ENCODE results near the gene PTPN14. TPM values are rescaled to one million over a fixed set of nuclear protein-coding genes. Genes with fewer than 3 reads are reported as not detected.

Gene PTPN14
- total RNA-seq, 1 donor from 2014 or later: 43.7 TPM

- no peak for ATAC-seq
Measured at GRCh38 chr1:214461305-214461704, 90.1 kb downstream of the PTPN14 start.

GRCh38 chr1:214460304-214460916 lies 91.0 kb downstream of the PTPN14 start:
- Histone ChIP-seq H3K27me3 (no peaks in the 10 kb centered on the region), H3K9me3 (no peaks in the 10 kb centered on the region), H3K4me3 (no peak overlapping the region), H3K36me3 (no peaks in the 10 kb centered on the region), H3K27ac (no peak overlapping the region), H3K4me1 (no peaks in the 10 kb centered on the region)
- TF ChIP-seq, protein P1, sequence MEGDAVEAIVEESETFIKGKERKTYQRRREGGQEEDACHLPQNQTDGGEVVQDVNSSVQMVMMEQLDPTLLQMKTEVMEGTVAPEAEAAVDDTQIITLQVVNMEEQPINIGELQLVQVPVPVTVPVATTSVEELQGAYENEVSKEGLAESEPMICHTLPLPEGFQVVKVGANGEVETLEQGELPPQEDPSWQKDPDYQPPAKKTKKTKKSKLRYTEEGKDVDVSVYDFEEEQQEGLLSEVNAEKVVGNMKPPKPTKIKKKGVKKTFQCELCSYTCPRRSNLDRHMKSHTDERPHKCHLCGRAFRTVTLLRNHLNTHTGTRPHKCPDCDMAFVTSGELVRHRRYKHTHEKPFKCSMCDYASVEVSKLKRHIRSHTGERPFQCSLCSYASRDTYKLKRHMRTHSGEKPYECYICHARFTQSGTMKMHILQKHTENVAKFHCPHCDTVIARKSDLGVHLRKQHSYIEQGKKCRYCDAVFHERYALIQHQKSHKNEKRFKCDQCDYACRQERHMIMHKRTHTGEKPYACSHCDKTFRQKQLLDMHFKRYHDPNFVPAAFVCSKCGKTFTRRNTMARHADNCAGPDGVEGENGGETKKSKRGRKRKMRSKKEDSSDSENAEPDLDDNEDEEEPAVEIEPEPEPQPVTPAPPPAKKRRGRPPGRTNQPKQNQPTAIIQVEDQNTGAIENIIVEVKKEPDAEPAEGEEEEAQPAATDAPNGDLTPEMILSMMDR (IDR thresholded peaks at IDR 0.05): no peak
- DNase-seq (no peak), ATAC-seq (no peak)
- intact Hi-C loops (cut with DNase I): no loop called here

More at GRCh38 chr1:214461305-214461704, 90.1 kb downstream of the PTPN14 start:
- DNase-seq: no peak
- Histone ChIP-seq H3K4me1 (no peaks in the 10 kb centered on the region), H3K9me3 (no peaks in the 10 kb centered on the region), H3K27ac (no peak overlapping the region), H3K27me3 (no peaks in the 10 kb centered on the region), H3K36me3 (no peaks in the 10 kb centered on the region), H3K4me3 (no peak overlapping the region)
- TF ChIP-seq, protein P1 (IDR thresholded peaks at IDR 0.05): no peak
- intact Hi-C loops (cut with DNase I): no loop called here

- intact Hi-C loops (cut with DNase I): no loop called here
- DNase-seq: no peak
- no peak overlapping the region for H3K27ac ChIP-seq
- TF ChIP-seq, protein P1 (IDR thresholded peaks at IDR 0.05): no peak
- H3K9me3 ChIP-seq: no peaks in the 10 kb centered on the region
- H3K4me1 ChIP-seq: no peaks in the 10 kb centered on the region
- no peak for ATAC-seq
- no peaks in the 10 kb centered on the region for H3K27me3 ChIP-seq
- no peak overlapping the region for H3K4me3 ChIP-seq
- H3K36me3 ChIP-seq: no peaks in the 10 kb centered on the region
Measured at GRCh38 chr1:214459895-214460294, 91.5 kb downstream of the PTPN14 start.

GRCh38 chr1:214458541-214458940 lies 92.9 kb downstream of the PTPN14 start:
- Histone ChIP-seq H3K27ac (no peak overlapping the region), H3K9me3 (no peaks in the 10 kb centered on the region), H3K27me3 (no peaks in the 10 kb centered on the region), H3K4me3 (no peak overlapping the region), H3K4me1 (peaks cover 8% of the 10 kb centered on the region), H3K36me3 (no peaks in the 10 kb centered on the region)
- DNase-seq (no peak), ATAC-seq (no peak)
- TF ChIP-seq, protein P1 (IDR thresholded peaks at IDR 0.05): no peak
- intact Hi-C loops (cut with DNase I): no loop called here

- H3K9me3 ChIP-seq: no peaks in the 10 kb centered on the region
- H3K27ac ChIP-seq: no peak overlapping the region
- H3K4me3 ChIP-seq: no peak overlapping the region
- intact Hi-C loops (cut with DNase I): no loop called here
- peaks cover 8% of the 10 kb centered on the region for H3K4me1 ChIP-seq
- no peaks in the 10 kb centered on the region for H3K27me3 ChIP-seq
- DNase-seq: no peak
- ATAC-seq: no peak
- TF ChIP-seq, protein P1 (IDR thresholded peaks at IDR 0.05): no peak
- H3K36me3 ChIP-seq: no peaks in the 10 kb centered on the region
Measured at GRCh38 chr1:214455971-214456867, 95.2 kb downstream of the PTPN14 start.

Measured in upper lobe of right lung (tissue), 1 donor.